Non-pigmented ciliary epithelial cell (primary cell): ENCODE results near the gene HEG1.

ENCODE experiments used
- DNase-seq: peaks from one replicate; pipeline ENCODE4 v3.0.0-alpha.2; 2010; ENCODE audit warnings: low read depth

HEG1 gene

GRCh38 chr3:125072301-125072700 is 16.5 kb upstream of the HEG1 start:
- no peak for DNase-seq

DNA sequence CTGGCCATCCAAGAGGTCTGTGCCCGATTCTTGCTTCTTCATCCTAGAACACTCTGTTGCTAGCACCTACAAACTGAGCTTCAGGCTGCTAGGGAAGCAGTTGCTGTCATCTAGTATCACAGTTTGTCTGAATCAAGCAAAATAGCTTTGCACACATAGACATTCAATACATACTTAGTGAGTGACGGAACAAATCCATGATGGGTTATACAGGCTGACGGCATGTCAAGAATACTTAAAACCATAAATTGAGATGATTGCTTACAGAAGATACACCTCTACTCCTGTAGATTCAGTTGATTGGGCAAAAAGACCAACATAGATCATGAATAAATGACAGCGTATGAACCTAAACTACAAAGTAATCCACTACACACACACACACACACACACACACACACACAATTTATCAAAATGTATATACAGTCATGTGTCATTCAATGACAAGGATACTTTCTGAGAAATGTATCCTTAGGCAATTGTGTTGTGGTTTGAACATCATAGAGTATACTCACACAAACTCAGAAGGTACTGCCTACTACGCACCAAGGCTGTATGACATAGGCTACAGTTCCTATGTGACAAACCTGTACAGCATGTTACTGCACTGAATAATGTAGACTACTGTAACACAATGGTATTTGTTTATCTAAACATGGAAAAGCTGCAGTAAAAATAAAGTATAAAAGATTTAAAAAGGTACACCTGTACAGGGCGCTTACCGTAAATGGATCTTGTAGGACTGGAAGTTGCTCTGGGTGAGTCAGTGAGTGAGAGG is 14.4 kb upstream of the HEG1 start:
- DNase-seq = no peak

DNA sequence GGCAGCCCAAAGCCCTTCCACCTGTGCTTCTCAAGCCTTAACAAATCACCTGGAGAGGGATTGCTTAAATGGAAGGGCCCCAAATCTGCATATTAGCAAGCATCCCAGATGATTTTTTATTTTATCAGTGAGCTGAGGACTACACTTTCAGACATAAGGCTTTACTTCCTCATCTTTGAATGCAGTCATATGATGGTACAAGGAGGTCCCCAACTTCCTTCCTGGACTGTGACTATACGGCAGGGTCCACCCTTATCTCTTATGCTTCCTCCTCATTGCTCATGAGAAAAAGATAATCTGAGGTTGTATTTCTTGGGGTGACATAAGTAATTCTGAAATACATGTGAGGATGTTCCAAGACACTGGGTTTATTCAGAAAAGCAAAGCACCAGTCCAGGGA is 13.7 kb upstream of the HEG1 start:
- DNase-seq = no peak

DNA sequence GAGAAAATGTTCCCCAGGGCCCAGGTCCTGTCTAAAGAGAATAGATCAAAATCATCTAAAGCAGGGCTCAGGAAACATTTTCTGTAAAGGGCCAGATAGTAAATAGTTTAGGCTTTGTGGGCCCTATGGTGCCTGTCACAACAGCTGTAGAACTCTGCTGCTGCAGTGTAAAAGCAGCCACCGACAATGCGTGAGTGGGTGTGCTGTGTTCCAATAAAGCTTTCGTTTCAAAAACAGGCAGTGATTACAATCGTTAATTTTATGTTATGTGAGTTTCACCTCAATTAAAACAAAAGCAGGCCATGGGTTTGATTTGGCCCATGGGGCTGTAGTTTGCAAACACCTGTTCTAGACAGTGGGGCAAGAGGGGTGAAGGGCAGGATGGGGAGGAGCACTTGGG is 12.5 kb upstream of the HEG1 start:
- DNase-seq = no peak

DNA sequence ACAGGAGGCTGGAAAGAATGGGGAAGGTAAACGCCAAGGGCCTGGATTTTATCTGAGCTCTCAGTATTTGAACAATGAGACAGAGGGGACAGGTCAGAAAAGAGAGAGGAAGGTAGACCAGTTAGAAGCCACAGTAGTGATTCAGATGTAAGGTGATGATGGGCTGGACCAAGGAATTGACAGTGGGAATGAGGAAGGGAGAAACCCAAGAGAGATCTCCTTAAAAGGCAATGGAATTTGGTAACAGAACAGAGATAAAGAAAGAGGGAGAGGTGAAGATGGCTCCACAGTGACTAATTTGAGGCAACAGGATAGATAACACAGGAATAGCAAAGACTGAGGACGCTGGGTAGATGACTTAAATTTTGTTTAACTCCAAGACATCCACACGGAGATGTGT is 11.4 kb upstream of the HEG1 start:
- no peak for DNase-seq

- DNase-seq = peak; percentile 86
Measured at GRCh38 chr3:125062904-125063618, 7.3 kb upstream of the HEG1 start.

GRCh38 chr3:125061646-125062045 is 5.8 kb upstream of the HEG1 start:
- no peak for DNase-seq

DNA sequence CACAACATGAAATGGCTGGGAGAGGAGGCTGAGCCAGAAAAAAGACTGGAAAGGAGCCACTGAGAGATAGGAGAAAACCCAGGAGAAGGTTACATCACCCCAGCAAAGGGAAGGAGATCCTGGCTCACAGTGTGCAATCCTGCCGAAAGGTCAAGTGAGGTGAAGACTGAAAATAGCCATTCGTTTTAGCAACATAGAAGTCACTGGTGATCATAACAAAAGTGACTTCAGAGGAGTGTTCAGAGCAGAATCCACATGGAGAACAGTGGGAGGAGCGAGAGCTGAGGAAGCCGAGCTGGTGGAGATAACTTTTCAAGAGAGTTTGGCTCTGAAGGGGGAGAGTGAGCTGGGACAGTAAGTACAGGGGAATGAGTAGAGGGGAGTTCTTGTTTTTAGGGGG is 5.4 kb upstream of the HEG1 start:
- DNase-seq = no peak

DNA sequence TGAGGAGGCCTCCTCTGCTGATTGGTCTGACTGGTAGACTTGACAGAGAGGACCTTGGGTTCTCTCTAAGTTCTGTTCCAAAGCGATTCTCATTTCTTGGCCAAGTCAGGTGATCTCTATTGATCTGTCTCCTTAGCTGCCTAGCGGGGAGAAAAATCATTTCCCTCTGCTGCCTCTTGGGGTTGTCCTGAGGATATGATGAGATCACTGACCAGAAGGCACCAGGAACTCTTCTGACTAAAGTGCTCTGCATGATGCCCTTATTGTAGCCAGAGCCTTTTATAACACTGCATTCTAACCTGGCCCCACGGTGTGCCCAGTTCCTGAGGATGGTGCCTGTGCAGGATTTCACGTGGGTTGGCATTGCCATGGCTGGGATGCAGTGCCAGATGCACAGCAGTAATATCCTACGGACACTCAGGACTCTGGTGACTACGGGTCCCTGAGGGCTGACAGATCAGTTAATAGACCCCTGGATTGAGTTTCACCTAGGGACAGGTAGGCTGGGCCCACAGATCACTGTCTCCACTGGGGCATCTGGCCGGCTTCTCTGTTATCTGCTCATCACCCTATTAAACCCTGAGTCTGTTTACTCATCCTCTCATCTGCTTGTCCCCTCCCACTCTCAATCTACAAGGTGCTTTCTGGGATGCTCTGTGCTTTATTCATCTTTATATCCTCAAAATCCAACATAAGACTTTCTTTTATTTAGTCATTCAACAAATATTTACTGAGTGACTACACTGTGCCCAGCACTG is 3.9 kb upstream of the HEG1 start:
- DNase-seq = no peak

GRCh38 chr3:125058959-125059358 is 3.2 kb upstream of the HEG1 start:
- no peak for DNase-seq

- no peak for DNase-seq
Measured at GRCh38 chr3:125058529-125058928, 2.7 kb upstream of the HEG1 start.

GRCh38 chr3:125057186-125057850 is 1.5 kb upstream of the HEG1 start:
- no peak for DNase-seq

GRCh38 chr3:125055331-125055912 is 375 bp downstream of the HEG1 start:
- DNase-seq = no peak

GRCh38 chr3:125054449-125055329 is 1.1 kb downstream of the HEG1 start:
- DNase-seq = no peak

DNA sequence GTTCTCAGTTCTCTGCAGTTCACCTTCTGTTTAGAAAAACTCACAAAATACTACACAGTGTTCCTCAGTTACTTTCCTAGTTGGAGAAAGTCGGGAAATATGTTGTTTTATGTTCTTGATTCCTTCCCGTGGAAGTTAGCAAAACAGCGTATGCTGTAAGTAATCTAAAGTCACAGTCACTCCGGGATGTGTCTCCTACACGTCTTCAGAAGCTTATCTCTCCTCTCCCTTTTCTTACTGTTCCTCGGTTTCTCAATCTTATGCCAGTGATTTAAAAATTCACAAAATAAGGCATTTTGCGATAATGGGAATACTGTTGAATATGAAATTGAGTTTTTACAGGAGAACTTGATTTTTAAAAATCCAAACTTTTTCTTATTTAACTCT is 1.7 kb downstream of the HEG1 start:
- no peak for DNase-seq

DNA sequence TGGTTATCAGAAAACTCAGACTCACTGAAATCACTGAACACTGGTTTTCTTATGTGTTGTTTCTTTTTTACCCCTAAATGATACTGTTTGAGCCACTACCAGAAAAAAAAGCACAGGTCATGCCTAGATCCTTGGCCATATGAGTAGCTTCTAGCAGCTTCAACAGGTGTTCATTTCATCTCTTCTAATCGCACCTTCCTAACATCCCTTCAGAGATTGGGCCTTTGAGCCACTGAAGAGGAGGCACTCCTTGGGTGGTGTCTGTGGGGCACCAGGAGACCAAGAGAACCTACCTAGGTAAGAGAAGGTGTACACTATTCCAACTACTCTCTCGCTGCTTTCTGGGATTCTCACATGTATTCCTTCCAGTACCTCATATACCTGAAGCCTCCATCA is 2.5 kb downstream of the HEG1 start:
- no peak for DNase-seq

DNA sequence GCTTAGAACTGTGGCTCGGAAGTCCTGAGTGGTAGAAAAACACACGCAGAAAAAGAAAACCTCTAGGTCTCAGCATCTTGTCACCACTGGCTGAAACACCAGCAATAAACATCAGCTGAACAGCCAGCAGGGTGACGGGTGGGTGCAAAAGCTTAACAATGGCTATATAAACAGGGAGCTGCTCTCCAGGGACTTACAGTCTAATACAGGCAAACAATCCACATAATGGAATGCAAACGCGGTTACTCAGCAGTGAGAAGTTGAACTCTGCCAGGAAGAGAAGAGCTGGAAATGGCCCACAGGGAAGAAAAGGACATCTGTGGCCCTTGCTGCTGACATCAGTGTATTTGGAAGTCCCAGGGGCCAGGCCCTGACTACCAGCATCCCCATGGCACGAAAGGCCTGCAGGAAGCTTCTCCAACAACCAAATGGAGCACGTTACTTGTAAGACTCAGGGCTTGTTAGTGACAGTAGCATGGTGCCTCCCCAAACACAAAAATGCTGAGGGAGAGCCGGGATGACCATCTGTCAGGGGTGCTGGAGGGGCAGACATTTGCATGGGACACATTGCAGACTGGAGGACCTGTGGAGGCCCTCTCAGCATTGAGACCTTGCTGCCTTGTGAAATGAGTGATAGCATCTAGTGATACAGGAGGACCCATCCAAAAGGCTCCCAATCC is 3.0 kb downstream of the HEG1 start:
- DNase-seq = no peak

DNA sequence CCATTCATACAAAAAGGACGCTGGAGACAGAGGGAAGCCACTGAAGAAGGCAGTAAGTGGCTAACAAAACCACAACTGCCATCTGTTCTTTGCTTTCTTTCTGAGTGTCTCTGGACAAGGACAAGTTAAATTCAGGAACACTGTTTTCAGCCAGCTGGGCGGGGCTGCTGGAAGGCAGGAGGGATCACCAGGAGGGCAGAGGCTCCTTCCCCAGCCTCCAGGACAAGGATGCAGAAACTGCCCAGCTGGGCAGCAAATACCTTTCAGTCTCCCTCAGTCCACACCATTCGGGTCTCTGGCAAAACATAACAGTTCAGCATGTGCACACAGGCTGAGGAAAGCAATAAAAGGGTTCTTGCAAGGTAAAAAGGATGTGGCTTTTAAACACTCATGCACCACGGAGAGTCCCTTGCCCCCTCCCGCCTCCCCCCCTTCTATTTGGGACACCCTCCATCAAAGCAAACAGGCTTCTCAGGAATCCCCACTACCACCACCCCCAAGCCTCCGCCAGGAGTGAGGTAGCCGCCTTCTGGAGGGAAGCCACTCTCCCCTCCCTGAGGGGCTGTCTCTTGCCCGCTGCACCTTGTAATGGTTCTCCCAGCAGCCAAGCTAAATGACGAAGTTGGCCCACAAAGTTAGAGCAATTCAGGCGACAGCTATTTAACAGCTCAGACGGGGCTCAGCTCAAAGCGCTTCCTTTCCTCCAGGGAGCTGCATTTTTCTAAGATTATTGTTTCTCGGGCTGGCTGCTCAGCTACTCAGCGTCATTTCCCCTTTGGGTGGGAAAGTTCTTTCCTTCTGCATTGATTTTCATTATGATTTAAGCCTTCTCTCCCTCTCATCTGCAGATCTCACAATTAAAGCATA is 3.8 kb downstream of the HEG1 start:
- peak; percentile 67 for DNase-seq

DNA sequence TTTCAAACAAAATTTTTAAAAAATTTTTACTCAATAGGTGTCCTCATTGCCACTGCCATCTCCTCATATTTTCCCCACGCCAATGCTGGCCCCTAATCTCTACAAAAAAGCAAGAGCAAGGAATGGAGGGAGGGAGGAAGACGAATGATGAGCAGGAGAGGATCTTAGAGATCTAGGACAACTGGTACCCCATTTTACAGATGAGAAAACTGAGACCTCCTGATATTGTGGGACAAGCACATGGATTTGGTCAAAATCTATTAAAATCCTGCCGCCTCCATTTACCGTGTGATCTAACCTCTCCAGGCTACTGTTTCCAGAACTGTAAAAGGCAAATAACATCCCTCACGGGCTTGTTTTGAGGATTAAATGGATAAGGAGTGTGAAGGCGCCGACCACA is 4.6 kb downstream of the HEG1 start:
- no peak for DNase-seq
